SK-N-SH (cell line): Measurements from ENCODE around the gene SLC25A31. TPM values are rescaled to one million over a fixed set of nuclear protein-coding genes. Genes with fewer than 3 reads are reported as not detected.

ENCODE experiments used
- CTCF ChIA-PET: fragments of 300-600, 350-600 bp; formaldehyde crosslinking; extraction: SDS; loops from one replicate; lab custom pipeline; 2021; lab: Yijun Ruan, JAX
- POLR2A ChIA-PET: fragments of 350-600 bp; sonication (Branson Sonifier 250); formaldehyde crosslinking; extraction: SDS; loops from one replicate; lab custom pipeline; 2020; ENCODE audit warnings: antibody characterized with exemption, inconsistent platforms; lab: Yijun Ruan, JAX
- DNase-seq: peaks from one replicate; pipeline ENCODE4 v3.0.0; 2012
- H2AFZ ChIP-seq: fragments of 200-600 bp; sonication (generic); 2 replicates; pipeline ENCODE4 v1.8.1; 2016; ENCODE audit warnings: antibody characterized with exemption, mild to moderate bottlenecking, low read depth
- H3F3A ChIP-seq: fragments of 200-600 bp; sonication (generic); replicated peaks from 2 replicates; pipeline ENCODE3; 2016; ENCODE audit warnings: antibody characterized with exemption, mild to moderate bottlenecking; ENCODE audit not compliant: insufficient read depth
- H3K27ac ChIP-seq, 2 experiments: fragments of 200-500 bp in 1 of 2; fragments of 200-600 bp in 1 of 2; sonication (Bioruptor generic) in 1 of 2; sonication (generic), shearing (Covaris generic) in 1 of 2; 2 replicates each; pipeline versions ENCODE4 v1.5.1 to v1.6.1; 2014 to 2016; ENCODE audit warnings: low read depth in 2 of 2, inconsistent platforms in 1 of 2, low read length in 1 of 2, mild to moderate bottlenecking in 1 of 2, mixed read lengths in 1 of 2
- H3K27me3 ChIP-seq: fragments of 200-600 bp; sonication (generic), shearing (Covaris generic); 2 replicates; pipeline ENCODE4 v1.6.1; 2016; ENCODE audit warnings: mixed run types; ENCODE audit not compliant: insufficient read depth
- H3K36me3 ChIP-seq, 2 experiments: fragments of 200-500 bp in 1 of 2; fragments of 200-600 bp in 1 of 2; sonication (Bioruptor generic) in 1 of 2; sonication (generic) in 1 of 2; replicated peaks in 1 of 2; 2 replicates each; pipeline versions ENCODE3 to v1.5.1; 2014 to 2016; ENCODE audit warnings: low read length in 1 of 2, mild to moderate bottlenecking in 1 of 2; ENCODE audit not compliant: insufficient read depth in 2 of 2, control insufficient read depth in 1 of 2
- H3K4me1 ChIP-seq, 2 experiments: fragments of 200-500 bp in 1 of 2; fragments of 200-600 bp in 1 of 2; sonication (Bioruptor generic) in 1 of 2; sonication (generic), shearing (Covaris generic) in 1 of 2; 2 replicates each; pipeline versions ENCODE4 v1.5.1 to v1.6.1; 2014 to 2016; ENCODE audit warnings: low read depth in 1 of 2, low read length in 1 of 2, mixed run types in 1 of 2; ENCODE audit not compliant: insufficient read depth in 2 of 2, control insufficient read depth in 1 of 2
- H3K4me2 ChIP-seq: fragments of 200-600 bp; sonication (generic), shearing (Covaris generic); 2 replicates; pipeline ENCODE4 v1.6.1; 2017; ENCODE audit warnings: mixed run types
- H3K4me3 ChIP-seq, 2 experiments: fragments of 200-500 bp in 1 of 2; fragments of 200-600 bp in 1 of 2; sonication (Bioruptor generic) in 1 of 2; sonication (generic), shearing (Covaris generic) in 1 of 2; 2 replicates each; pipeline versions ENCODE4 v1.5.1 to v1.8.1; 2014 to 2016; ENCODE audit warnings: low read depth in 2 of 2, inconsistent platforms in 1 of 2, low read length in 1 of 2, mild to moderate bottlenecking in 1 of 2, mixed read lengths in 1 of 2, moderate library complexity in 1 of 2
- H3K79me2 ChIP-seq: fragments of 200-600 bp; sonication (generic); 2 replicates; pipeline ENCODE4 v1.8.1; 2017; ENCODE audit warnings: mild to moderate bottlenecking; ENCODE audit not compliant: insufficient read depth
- H3K9ac ChIP-seq: fragments of 200-600 bp; sonication (generic); 2 replicates; pipeline ENCODE4 v1.6.1; 2017; ENCODE audit warnings: mixed run types
- H3K9me2 ChIP-seq: fragments of 200-600 bp; sonication (generic); 2 replicates; pipeline ENCODE4 v1.6.1; 2017; ENCODE audit warnings: mixed run types
- H3K9me3 ChIP-seq: fragments of 200-600 bp; sonication (generic); 2 replicates; pipeline ENCODE4 v1.6.1; 2017; ENCODE audit warnings: mixed run types, mild to moderate bottlenecking, moderate library complexity
- H4K20me1 ChIP-seq: fragments of 200-600 bp; sonication (generic); 2 replicates; pipeline ENCODE4 v1.6.1; 2017; ENCODE audit warnings: mild to moderate bottlenecking, mixed run types; ENCODE audit not compliant: insufficient read depth
- CTCF ChIP-seq: fragments of 200-600 bp; sonication (generic); IDR thresholded peaks from 2 replicates; pipeline ENCODE4 v1.6.1; 2017; ENCODE audit warnings: antibody characterized with exemption, mild to moderate bottlenecking, moderate library complexity
- EP300 ChIP-seq, 2 experiments: IDR thresholded peaks; 2 replicates each; pipeline versions ENCODE4 v1.4.0 to v1.6.1; 2012; ENCODE audit warnings: borderline replicate concordance in 1 of 2, low read depth in 1 of 2, low read length in 1 of 2
- FOSL2 ChIP-seq: IDR thresholded peaks from 2 replicates; pipeline ENCODE4 v1.4.0; 2012; ENCODE audit warnings: low read depth, mild to moderate bottlenecking, moderate library complexity, borderline replicate concordance
- FOXM1 ChIP-seq: IDR thresholded peaks from 2 replicates; pipeline ENCODE4 v1.4.0; 2012; ENCODE audit warnings: low read depth, mild to moderate bottlenecking
- GATA2 ChIP-seq: sonication (generic); formaldehyde crosslinking; IDR thresholded peaks from 2 replicates; pipeline ENCODE4 v1.5.0; 2020; ENCODE audit warnings: mild to moderate bottlenecking, missing genetic modification reagents
- MEF2A ChIP-seq: IDR thresholded peaks from 2 replicates; pipeline ENCODE4 v1.4.0; 2012; ENCODE audit warnings: low read depth, borderline replicate concordance
- NRF1 ChIP-seq: IDR thresholded peaks from 2 replicates; pipeline ENCODE4 v1.6.1; 2012; ENCODE audit warnings: low read depth, mild to moderate bottlenecking, low read length
- POLR2AphosphoS5 ChIP-seq: IDR thresholded peaks from 2 replicates; pipeline ENCODE4 v1.6.1; 2012; ENCODE audit warnings: low read depth, low read length
- RFX5 ChIP-seq: IDR thresholded peaks from 2 replicates; pipeline ENCODE4 v1.6.1; 2012; ENCODE audit warnings: mild to moderate bottlenecking, improper control_type of control experiment, low read length
- SMC3 ChIP-seq: IDR thresholded peaks from 2 replicates; pipeline ENCODE4 v1.6.1; 2012; ENCODE audit warnings: low read depth, low read length, improper control_type of control experiment
- ZBTB33 ChIP-seq: IDR thresholded peaks from 2 replicates; pipeline ENCODE4 v1.4.0; 2012; ENCODE audit warnings: low read depth, borderline replicate concordance
- WGBS: methylation state at CpG from one replicate; pipeline ENCODE4 v1.1.6; 2017; ENCODE audit warnings: low lambda C conversion rate; 5-methylcytosine and 5-hydroxymethylcytosine counted together
- polyA plus RNA-seq, 3 experiments: library from polyadenylated mRNA; depleted of rRNA; stranded (reverse); fragments of >200 nt; gene quantifications; 2 replicates each; pipeline ENCODE4 v1.2.3, GENCODE V29; 2012

The SLC25A31 gene
- polyA plus RNA-seq, 1 of the 3 experiments (the other 2 are of a cell fraction): not detected

GRCh38 chr4:127771535-127772275, 41.5 kb downstream of the SLC25A31 start:
- H3K4me2 ChIP-seq: no peak overlapping the region
- H3K36me3 ChIP-seq: no peaks in the 10 kb centered on the region
- CTCF ChIA-PET: no interaction called here
- no peaks in the 10 kb centered on the region for H3K9me3 ChIP-seq
- H3K27ac ChIP-seq: peak overlapping the region in 1 of 2 experiments; percentile 34; a peak in 2 of 4 replicates
- peaks cover 6% of the 10 kb centered on the region for H3F3A ChIP-seq
- H3K4me1 ChIP-seq: no peaks in the 10 kb centered on the region; a peak in 1 of 4 replicates
- TF ChIP-seq FOXM1 (no peak), FOSL2 (no peak), ZBTB33 (no peak), MEF2A (no peak), GATA2 (CRISPR knock-in tag) (peak; percentile 73), EP300 (IDR thresholded peaks at IDR 0.05; ENCODE audit: borderline replicate concordance in 1 of 2, low read depth in 1 of 2, low read length in 1 of 2) (peak in 1 of 2 experiments; percentile 52; a peak in 1 of 4 replicates), RFX5 (no peak), POLR2AphosphoS5 (no peak), NRF1 (no peak), SMC3 (no peak), CTCF (no peak)
- TF ChIP-seq, all 33 proteins: peak for 2
- Histone ChIP-seq H3K9me2 (no peaks in the 10 kb centered on the region), H4K20me1 (no peaks in the 10 kb centered on the region), H3K9ac (no peak overlapping the region), H3K27me3 (no peaks in the 10 kb centered on the region), H3K4me3 (no peak overlapping the region), H2AFZ (peak overlapping the region; percentile 27; the same call in 1 of the 2 replicates), H3K79me2 (no peaks in the 10 kb centered on the region)
- POLR2A ChIA-PET: no interaction called here
- 18% methylated on average over 4 of the region's 4 CpGs for WGBS
- DNase-seq: peak; percentile 40
